Endothelial cell of umbilical vein (primary cell): Measurements from ENCODE around the gene PKD2L1. TPM values are rescaled to one million over a fixed set of nuclear protein-coding genes. Genes with fewer than 3 reads are reported as not detected.

Experiments
- BruUV-seq: library from RNA; stranded (reverse); fragments of 400-500 nt; replicated peaks from 2 replicates; lab custom pipeline; 2021; lab: Mats Ljungman, UMichigan
- CTCF ChIA-PET: fragments of 300-600, 350-600 bp; sonication (Branson Sonifier 250); formaldehyde crosslinking; loops from one replicate; lab custom pipeline; 2021; ENCODE audit warnings: antibody characterized with exemption, inconsistent platforms; lab: Charles Lee
- POLR2A ChIA-PET: fragments of 300-600, 350-600 bp; sonication (Branson Sonifier 250); formaldehyde crosslinking; loops from one replicate; lab custom pipeline; 2021; ENCODE audit warnings: antibody characterized with exemption, inconsistent platforms; lab: Charles Lee
- DNase-seq: peaks from one replicate; pipeline ENCODE4 v3.0.0-alpha.2; 2011; ENCODE audit warnings: low read depth, low spot score
- FAIRE-seq: peaks from 2 replicates; lab custom pipeline; 2011; peaks lifted over from hg19 to GRCh38; lab: Jason Lieb, UNC
- H2AFZ ChIP-seq: 2 replicates; pipeline ENCODE4 v1.6.0; 2012; ENCODE audit warnings: low read depth, low read length, control low read depth, inconsistent platforms
- H3K27ac ChIP-seq: 2 replicates; pipeline ENCODE4 v1.5.1; 2011; ENCODE audit warnings: low read depth, mild to moderate bottlenecking, control low read depth, low read length, moderate library complexity; ENCODE audit not compliant: insufficient read depth
- H3K27me3 ChIP-seq, 2 experiments: 2 replicates each; pipeline versions ENCODE4 v1.6.0 to v1.6.1; 2011; ENCODE audit warnings: low read length in 2 of 2, mixed read lengths in 1 of 2; ENCODE audit not compliant: control insufficient read depth in 2 of 2, insufficient read depth in 2 of 2
- H3K36me3 ChIP-seq, 2 experiments: 2 replicates in 1 of 2; 3 replicates in 1 of 2; pipeline ENCODE4 v1.5.1; 2011; ENCODE audit warnings: low read length in 2 of 2, mild to moderate bottlenecking in 1 of 2, moderate library complexity in 1 of 2; ENCODE audit not compliant: control insufficient read depth in 2 of 2, insufficient read depth in 2 of 2; ENCODE audit errors: extremely low read depth in 1 of 2
- H3K4me1 ChIP-seq: 3 replicates; pipeline ENCODE4 v1.5.1; 2011; ENCODE audit warnings: mild to moderate bottlenecking, low read length; ENCODE audit not compliant: control insufficient read depth, insufficient read depth; ENCODE audit errors: extremely low read depth
- H3K4me2 ChIP-seq: 2 replicates; pipeline ENCODE4 v1.6.1; 2011; ENCODE audit warnings: low read length, control low read depth, mixed read lengths; ENCODE audit not compliant: insufficient read depth
- H3K4me3 ChIP-seq, 3 experiments: fragments of 200-600 bp in 1 of 3; sonication (generic), shearing (Covaris generic) in 1 of 3; replicated peaks in 1 of 3; 2 replicates each; pipeline ENCODE4 v1.5.1; 2011 to 2016; ENCODE audit warnings: control low read depth in 3 of 3, low read length in 3 of 3, mild to moderate bottlenecking in 2 of 3, inconsistent platforms in 1 of 3, low read depth in 1 of 3, moderate library complexity in 1 of 3; ENCODE audit not compliant: insufficient read depth in 1 of 3
- H3K79me2 ChIP-seq: 2 replicates; pipeline ENCODE4 v1.6.0; 2012; ENCODE audit warnings: low read length, inconsistent platforms; ENCODE audit not compliant: control insufficient read depth, insufficient read depth
- H3K9ac ChIP-seq: replicated peaks from 2 replicates; pipeline ENCODE3; 2011; ENCODE audit warnings: low read length, control low read depth; ENCODE audit not compliant: insufficient read depth; ENCODE audit errors: extremely low read depth
- H3K9me1 ChIP-seq: replicated peaks from 3 replicates; pipeline ENCODE4 v1.6.0; 2011; ENCODE audit warnings: mild to moderate bottlenecking, low read length; ENCODE audit not compliant: control insufficient read depth, insufficient read depth; ENCODE audit errors: extremely low read depth
- H3K9me3 ChIP-seq: replicated peaks from 2 replicates; pipeline ENCODE4 v1.5.1; 2012; ENCODE audit warnings: low read length, inconsistent platforms; ENCODE audit not compliant: control insufficient read depth, insufficient read depth
- H4K20me1 ChIP-seq: replicated peaks from 2 replicates; pipeline ENCODE3; 2011; ENCODE audit warnings: mild to moderate bottlenecking, low read length; ENCODE audit not compliant: control insufficient read depth, insufficient read depth; ENCODE audit errors: extremely low read depth
- EZH2 ChIP-seq: IDR thresholded peaks from 2 replicates; pipeline ENCODE4 v1.6.1; 2012; ENCODE audit warnings: borderline replicate concordance, low read depth, mild to moderate bottlenecking, moderate library complexity, low read length, inconsistent platforms; ENCODE audit not compliant: severe bottlenecking
- GATA2 ChIP-seq: IDR thresholded peaks from 2 replicates; pipeline ENCODE4 v1.7.0; 2011; ENCODE audit warnings: low read depth, mild to moderate bottlenecking, moderate library complexity, mixed read lengths, low read length; ENCODE audit not compliant: insufficient read length, insufficient read depth
- dilution Hi-C: fragments of 300-500 bp; cut with MboI; formaldehyde crosslinking; loops from one replicate; pipeline ENCODE4 v1.15.0; 2019; ENCODE audit warnings: low sequenced_read_pairs; ENCODE audit not compliant: extremely low pct_ligation_motif_present
- intact Hi-C: fragments of 100-400 bp; cut with micrococcal nuclease; formaldehyde crosslinking; loops from one replicate; pipeline ENCODE4 v1.10.0; 2022
- polyA plus RNA-seq, 4 experiments: library from polyadenylated mRNA; depleted of rRNA in 3 of 4; stranded (reverse) in 3 of 4; unstranded in 1 of 4; fragments of >200 nt; gene quantifications; 2 replicates each; pipeline versions ENCODE4 v1.2.1 to v1.2.3, GENCODE V29; 2011 to 2012; ENCODE audit warnings: missing spikeins in 1 of 4
- total RNA-seq: library from RNA; stranded (reverse); gene quantifications from 2 replicates; pipeline ENCODE4 v1.2.3, GENCODE V29; 2021
- TF ChIP-seq, protein P1 (sequence below), 2 donors: IDR thresholded peaks; 1 replicate in 1 of 2; 2 replicates in 1 of 2; pipeline ENCODE4 v1.5.1; 2011; ENCODE audit warnings: low read length in 2 of 2, mild to moderate bottlenecking in 2 of 2, moderate library complexity in 2 of 2, control low read depth in 1 of 2, inconsistent platforms in 1 of 2, low read depth in 1 of 2; ENCODE audit not compliant: insufficient read depth in 1 of 2; ENCODE audit errors: extremely low read depth in 1 of 2

PKD2L1 gene
- total and polyA plus RNA-seq, 2 donors (not counting 3 experiments of a cell fraction or from before 2014, with no cell fraction given) = not detected

- H3K27ac ChIP-seq = no peak overlapping the region
- ChIA-PET POLR2A (no interaction called here), CTCF (interaction anchor here (0.6 to 6.4 kb wide), 21 partner anchors 8 to 536 kb away, joined by 3 to 106 read pairs (median 5); partner anchors contain the start of gene HIF1AN)
- no peak overlapping the region for H3K4me2 ChIP-seq
- H4K20me1 ChIP-seq = no peaks in the 10 kb centered on the region
- TF ChIP-seq GATA2 = no peak
- dilution Hi-C loops = no loop called here
- FAIRE-seq (no peak), DNase-seq (no peak)
- intact Hi-C loops = loop anchor here (1.0 kb wide), 1 partner anchor 91 kb away; no protein-coding TSS in a partner anchor
- no peaks in the 10 kb centered on the region for H3K36me3 ChIP-seq
- H3K9me3 ChIP-seq = no peaks in the 10 kb centered on the region
- peak overlapping the region; percentile 24 for H2AFZ ChIP-seq
- no TSS peak for BruUV-seq
- peaks cover 9% of the 10 kb centered on the region for H3K4me1 ChIP-seq
- H3K79me2 ChIP-seq = peaks cover 7% of the 10 kb centered on the region
- H3K9me1 ChIP-seq = no peaks in the 10 kb centered on the region
- H3K27me3 ChIP-seq = no peaks in the 10 kb centered on the region
- H3K4me3 ChIP-seq = no peak overlapping the region
- no peak overlapping the region for H3K9ac ChIP-seq
Observed at GRCh38 chr10:100342627-100342972, 12.6 kb upstream of the PKD2L1 start.

- Histone ChIP-seq H2AFZ (no peak overlapping the region), H3K27me3 (no peaks in the 10 kb centered on the region), H3K4me2 (no peak overlapping the region), H3K36me3 (no peaks in the 10 kb centered on the region), H3K27ac (no peak overlapping the region), H3K4me3 (no peak overlapping the region), H3K9me3 (no peaks in the 10 kb centered on the region), H3K79me2 (peaks cover 2% of the 10 kb centered on the region), H4K20me1 (no peaks in the 10 kb centered on the region), H3K4me1 (peaks cover 9% of the 10 kb centered on the region), H3K9me1 (no peaks in the 10 kb centered on the region), H3K9ac (no peak overlapping the region)
- dilution Hi-C loops (no loop called here), intact Hi-C loops (loop anchor here (1.0 kb wide), 1 partner anchor 91 kb away; no protein-coding TSS in a partner anchor)
- DNase-seq (peak; percentile 63), FAIRE-seq (peak; percentile 91)
- POLR2A ChIA-PET = no interaction called here
- TF ChIP-seq, protein P1, sequence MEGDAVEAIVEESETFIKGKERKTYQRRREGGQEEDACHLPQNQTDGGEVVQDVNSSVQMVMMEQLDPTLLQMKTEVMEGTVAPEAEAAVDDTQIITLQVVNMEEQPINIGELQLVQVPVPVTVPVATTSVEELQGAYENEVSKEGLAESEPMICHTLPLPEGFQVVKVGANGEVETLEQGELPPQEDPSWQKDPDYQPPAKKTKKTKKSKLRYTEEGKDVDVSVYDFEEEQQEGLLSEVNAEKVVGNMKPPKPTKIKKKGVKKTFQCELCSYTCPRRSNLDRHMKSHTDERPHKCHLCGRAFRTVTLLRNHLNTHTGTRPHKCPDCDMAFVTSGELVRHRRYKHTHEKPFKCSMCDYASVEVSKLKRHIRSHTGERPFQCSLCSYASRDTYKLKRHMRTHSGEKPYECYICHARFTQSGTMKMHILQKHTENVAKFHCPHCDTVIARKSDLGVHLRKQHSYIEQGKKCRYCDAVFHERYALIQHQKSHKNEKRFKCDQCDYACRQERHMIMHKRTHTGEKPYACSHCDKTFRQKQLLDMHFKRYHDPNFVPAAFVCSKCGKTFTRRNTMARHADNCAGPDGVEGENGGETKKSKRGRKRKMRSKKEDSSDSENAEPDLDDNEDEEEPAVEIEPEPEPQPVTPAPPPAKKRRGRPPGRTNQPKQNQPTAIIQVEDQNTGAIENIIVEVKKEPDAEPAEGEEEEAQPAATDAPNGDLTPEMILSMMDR (IDR thresholded peaks at IDR 0.05; ENCODE audit: extremely low read depth in 1 of 2, insufficient read depth in 1 of 2, low read depth in 1 of 2, low read length in 2 of 2) = peak; percentile 64 to 84
- no peak for TF ChIP-seq EZH2
- no TSS peak for BruUV-seq
- CTCF ChIA-PET = interaction anchor here (0.7 to 7.0 kb wide), 19 partner anchors 9 to 193 kb away, joined by 3 to 110 read pairs (median 5); partner anchors contain the start of gene HIF1AN
Observed at GRCh38 chr10:100341953-100342626, 12.1 kb upstream of the PKD2L1 start.
